Stimulated activated CD8-positive, alpha-beta memory T cell treated with anti-CD3 and anti-CD28 coated beads, Interleukin-7, amount 100 ng/mL, for 48 hours (primary cell): Measurements from ENCODE around the gene NR1H2.
"Not testable (repeated sequence)": the region's sequence is repeated elsewhere in the genome, so short reads cannot be mapped to it uniquely, and the experiment has no call there.

Source experiments
- DNase-seq, 2 donors: peaks; one replicate each; pipeline ENCODE4 v3.0.0-alpha.2; 2020; ENCODE audit warnings: low read depth in 1 of 2; ENCODE audit errors: extremely low read depth in 1 of 2

The NR1H2 gene

DNA sequence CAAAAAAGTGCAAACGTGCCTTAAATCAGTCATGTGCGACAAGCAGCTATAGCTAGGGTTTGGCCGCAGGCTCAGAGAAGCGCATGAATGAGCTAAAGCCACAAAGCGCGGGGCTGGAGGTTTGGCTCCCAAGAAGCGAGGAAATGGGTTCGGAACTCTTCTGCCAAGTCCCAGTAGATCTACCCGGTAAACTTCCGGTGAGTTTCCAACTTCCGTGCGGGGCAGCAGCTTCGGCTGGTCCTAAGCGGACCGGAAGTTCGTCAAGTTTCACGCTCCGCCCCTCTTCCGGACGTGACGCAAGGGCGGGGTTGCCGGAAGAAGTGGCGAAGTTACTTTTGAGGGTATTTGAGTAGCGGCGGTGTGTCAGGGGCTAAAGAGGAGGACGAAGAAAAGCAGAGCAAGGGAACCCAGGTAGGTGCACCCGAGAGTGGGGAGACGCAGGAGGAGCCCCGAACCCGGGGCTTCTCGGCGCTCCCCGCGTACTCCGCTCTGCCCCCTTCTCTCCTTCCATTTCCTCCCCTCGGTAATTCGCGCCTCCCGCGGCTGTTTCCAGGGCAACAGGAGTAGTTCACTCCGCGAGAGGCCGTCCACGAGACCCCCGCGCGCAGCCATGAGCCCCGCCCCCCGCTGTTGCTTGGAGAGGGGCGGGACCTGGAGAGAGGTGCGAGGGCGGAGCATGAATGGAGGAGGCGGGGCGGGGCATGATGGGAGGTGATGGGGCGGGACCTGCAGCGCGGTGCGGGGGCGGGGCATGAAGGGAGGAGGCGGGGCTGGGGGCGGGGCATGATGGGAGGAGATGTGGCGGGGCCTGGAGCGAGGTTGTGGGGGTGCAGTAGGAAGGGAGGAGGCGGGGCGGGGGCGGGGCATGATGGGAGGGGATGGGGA is at the start of gene NR1H2:
TSS of gene NR1H2 (plus strand) at position 292 of the 885 bp plus-strand sequence. CDS start 1,149 bp downstream, outside the sequence.
- peak; percentile 87 to 88 for DNase-seq

DNA sequence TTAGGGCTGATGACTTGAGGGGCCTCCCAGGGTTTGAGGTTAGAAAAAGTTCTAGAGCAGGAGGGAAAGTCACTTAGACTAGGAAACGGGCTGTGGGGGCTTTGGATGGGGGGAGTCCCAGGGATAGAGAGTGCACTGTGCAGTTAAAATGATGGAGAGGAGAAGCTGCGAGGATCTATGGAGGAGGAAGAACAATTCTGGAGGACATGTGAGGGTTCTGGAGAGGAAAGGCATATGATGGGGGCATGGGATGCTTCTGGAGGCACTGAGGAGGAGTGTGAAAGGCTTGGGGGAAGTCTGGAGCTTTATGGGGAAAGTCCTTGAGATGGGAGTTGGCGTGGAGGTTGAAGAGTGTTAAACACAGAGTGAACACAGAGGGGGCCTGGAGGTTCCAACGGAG is 49.2 kb upstream of the NR1H2 start:
- no peak for DNase-seq

- DNase-seq = no peak
Measured at GRCh38 chr19:50327461-50328223, 48.6 kb upstream of the NR1H2 start.

DNA sequence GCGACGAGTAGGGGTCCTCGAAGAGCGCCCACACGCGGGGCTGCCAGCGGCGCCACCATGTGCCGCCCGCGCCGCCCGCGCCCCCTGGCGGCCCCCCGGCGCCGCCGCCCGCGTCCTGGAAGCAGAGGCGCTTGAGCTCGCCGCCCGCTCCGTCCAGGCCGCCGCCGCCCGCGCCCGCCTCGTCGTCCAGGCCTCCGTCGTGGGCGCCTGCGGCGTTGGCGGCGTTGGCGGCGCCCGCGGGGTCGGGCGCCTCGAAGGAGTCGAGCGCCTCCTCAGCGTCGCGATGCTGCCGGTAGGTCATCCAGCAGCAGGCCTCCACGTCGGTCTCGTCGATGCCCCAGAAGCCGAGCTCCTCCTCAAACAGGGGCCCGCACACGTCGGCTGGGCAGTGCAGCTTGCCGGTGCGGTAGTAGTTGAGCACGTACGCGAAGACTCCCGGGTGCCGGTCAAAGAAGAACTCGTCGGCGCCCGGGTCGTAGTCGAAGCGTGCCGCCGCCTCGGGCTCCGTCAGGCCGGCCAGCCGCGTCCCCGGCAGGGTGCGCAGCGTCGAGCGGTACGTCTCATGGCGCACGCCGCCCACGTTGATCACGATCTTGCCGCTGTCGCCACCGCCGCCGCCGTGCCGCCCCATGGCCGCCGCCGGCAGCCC is 47.9 kb upstream of the NR1H2 start:
- no peak for DNase-seq

GRCh38 chr19:50328873-50329145 is 47.4 kb upstream of the NR1H2 start:
- no peak for DNase-seq

GRCh38 chr19:50329146-50329925 is 46.9 kb upstream of the NR1H2 start, which contains the start of gene KCNC3:
KCNC3 (minus strand) TSS chr19:50329377; CDS start chr19:50329082, 295 bp downstream.
- DNase-seq = peak; percentile 80 to 100

GRCh38 chr19:50329926-50330294 is 46.3 kb upstream of the NR1H2 start:
- not testable (repeated sequence) for DNase-seq

- DNase-seq = peak; percentile 77 to 84
Measured at GRCh38 chr19:50330365-50331078, 45.7 kb upstream of the NR1H2 start.

GRCh38 chr19:50331221-50331993 is 44.9 kb upstream of the NR1H2 start:
- DNase-seq = no peak

GRCh38 chr19:50331994-50332243 is 44.3 kb upstream of the NR1H2 start:
- DNase-seq = no peak

DNA sequence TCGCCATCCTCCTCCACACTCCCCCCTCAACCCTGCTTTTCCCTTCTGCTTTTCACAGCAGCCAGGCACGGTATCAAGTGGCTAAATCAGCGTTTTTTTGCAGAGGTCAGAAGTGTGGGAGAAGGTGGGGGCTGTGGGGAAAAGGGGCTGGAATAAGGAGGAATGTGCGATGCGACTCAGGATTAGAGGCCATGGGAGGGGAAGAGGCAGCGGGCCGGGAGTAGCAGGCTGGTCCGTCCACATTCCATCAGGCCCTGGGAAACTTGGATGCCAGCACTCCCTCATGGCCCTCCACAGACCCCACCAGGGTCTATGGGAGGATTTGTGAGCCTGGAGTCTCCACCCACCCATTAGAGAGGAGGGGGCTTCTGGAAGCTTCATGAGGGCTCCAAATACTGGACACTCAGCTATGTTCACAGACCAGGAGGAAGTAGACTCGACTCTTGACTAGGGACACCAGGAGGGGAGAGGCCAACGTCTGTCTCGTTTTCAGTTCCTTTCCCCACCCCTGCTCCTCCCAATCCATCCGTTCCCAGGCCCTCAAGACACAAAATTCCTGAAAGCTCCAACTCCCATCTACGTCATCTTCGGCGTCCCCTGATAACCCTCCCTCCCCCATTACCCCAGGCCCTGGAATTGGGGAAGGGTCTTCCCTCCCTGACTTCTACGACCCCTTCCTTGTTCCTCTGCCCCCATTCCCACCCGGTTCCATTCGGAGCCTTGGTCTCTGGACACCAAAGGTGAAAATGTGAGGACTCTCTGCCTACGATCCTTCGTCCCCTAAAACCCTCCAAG is 43.8 kb upstream of the NR1H2 start:
- DNase-seq = no peak

GRCh38 chr19:50333235-50333736 is 43.0 kb upstream of the NR1H2 start:
- DNase-seq = peak; percentile 77 to 97

- peak in 1 of 2 donors; percentile 67 for DNase-seq
Measured at GRCh38 chr19:50333737-50334617, 42.3 kb upstream of the NR1H2 start.

GRCh38 chr19:50334741-50335421 is 41.4 kb upstream of the NR1H2 start:
- no peak for DNase-seq

DNA sequence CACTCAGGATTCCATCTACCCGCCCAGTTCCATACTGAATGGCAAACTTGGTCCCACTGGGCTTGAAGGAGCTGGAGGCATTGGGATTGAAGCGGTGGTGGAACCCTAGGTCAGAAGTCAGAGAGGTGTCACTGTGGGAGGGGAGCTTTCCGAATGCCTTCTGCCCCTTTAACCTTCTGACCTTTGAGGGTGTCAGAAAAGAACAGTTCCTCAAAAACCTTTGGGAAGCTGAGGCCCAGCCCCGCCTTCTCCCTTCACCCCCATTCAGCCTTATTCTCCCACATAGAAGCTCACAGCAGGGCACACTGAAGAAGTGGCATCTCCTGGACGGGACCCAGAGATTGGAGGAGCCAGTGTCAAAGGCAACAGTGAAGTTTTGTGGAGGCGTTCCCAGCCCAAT is 39.2 kb upstream of the NR1H2 start:
- DNase-seq = not testable (repeated sequence)

DNA sequence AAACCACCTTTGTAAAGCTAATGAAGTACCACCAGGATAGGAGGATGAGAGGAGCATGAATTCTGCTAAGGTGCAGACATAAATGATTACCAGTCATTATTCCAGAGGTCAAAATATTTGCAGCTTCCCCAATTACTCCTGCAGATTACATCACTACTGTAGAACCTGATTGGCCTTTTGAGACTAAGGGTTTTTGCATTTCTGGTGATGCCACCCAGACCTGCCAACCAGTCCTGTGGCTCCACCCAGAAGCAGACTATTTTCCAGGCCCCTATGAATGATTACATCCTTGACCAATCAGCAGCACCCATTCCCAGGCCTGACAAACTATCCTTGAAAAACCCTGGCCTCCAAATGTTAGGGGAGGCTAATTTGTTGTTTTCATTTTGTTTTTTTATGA is 35.9 kb upstream of the NR1H2 start:
- no peak for DNase-seq

DNA sequence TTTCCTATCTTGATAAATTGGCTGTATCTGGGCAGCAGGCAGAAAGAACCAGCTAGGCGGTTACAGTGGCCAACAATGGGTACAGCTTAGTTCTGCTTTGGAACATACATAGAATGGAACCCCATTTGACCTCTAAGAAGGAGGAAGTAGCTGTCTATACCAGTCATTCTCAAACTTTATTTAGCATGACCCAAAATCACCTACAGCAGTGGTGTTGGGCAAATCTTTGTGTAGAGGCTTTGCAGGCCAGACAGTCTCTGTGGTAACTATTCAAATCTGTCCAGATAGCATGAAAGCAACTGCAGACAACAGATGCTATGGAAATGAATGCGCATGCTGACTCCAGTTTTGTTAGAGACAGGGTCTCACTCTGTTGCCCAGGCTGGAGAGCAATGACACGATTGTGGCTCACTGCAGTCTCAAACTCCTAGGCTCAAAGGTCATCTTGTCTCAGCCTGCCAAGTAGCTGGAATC is 35.1 kb upstream of the NR1H2 start:
- DNase-seq = no peak
